HepG2 (cell line): ENCODE results near the gene MAN1A2. TPM values are rescaled to one million over a fixed set of nuclear protein-coding genes. Genes with fewer than 3 reads are reported as not detected.

Source experiments
- ATAC-seq: fragments of 200-7000 bp; cut with Tn5 transposase; 3 replicates; pipeline ENCODE4 v1.9.1; 2020; ENCODE audit warnings: mild to moderate bottlenecking, moderate library complexity
- BruUV-seq: library from RNA; stranded (reverse); fragments of 400-500 nt; replicated peaks from 2 replicates; lab custom pipeline; 2021; lab: Mats Ljungman, UMichigan
- CTCF ChIA-PET: fragments of 300-600 bp; formaldehyde crosslinking; extraction: SDS; loops from one replicate; lab custom pipeline; 2021; ENCODE audit warnings: low total read pairs, inconsistent platforms, low intra/inter-chr PET ratio; lab: Yijun Ruan, JAX
- POLR2A ChIA-PET: fragments of 350-600 bp; sonication (Branson Sonifier 250); formaldehyde crosslinking; loops from one replicate; lab custom pipeline; 2020; ENCODE audit warnings: antibody characterized with exemption, inconsistent platforms; lab: Yijun Ruan, JAX
- DNase-seq: peaks from one replicate; pipeline ENCODE4 v3.0.0-alpha.2; 2015; ENCODE audit warnings: low spot score
- FAIRE-seq: peaks from 3 replicates; lab custom pipeline; 2011; peaks lifted over from hg19 to GRCh38; lab: Jason Lieb, UNC
- H2AFZ ChIP-seq: one replicate; pipeline ENCODE4 v1.6.1; 2011; ENCODE audit warnings: low read length, inconsistent platforms
- H3K27ac ChIP-seq: fragments of 300-600 bp; 3 replicates; pipeline ENCODE4 v1.8.0; 2011; ENCODE audit warnings: mixed run types, mild to moderate bottlenecking, mixed read lengths, low read length, inconsistent platforms; ENCODE audit not compliant: insufficient read depth; ENCODE audit errors: extremely low read length
- H3K27me3 ChIP-seq, 2 experiments: fragments of 200-600 bp in 1 of 2; 2 replicates in 1 of 2; 3 replicates in 1 of 2; pipeline versions ENCODE4 v1.6.0 to v1.8.0; 2011; ENCODE audit warnings: low read length in 2 of 2, mild to moderate bottlenecking in 2 of 2, moderate library complexity in 2 of 2, inconsistent platforms in 1 of 2; ENCODE audit not compliant: insufficient read depth in 2 of 2, control insufficient read depth in 1 of 2
- H3K36me3 ChIP-seq, 2 experiments: fragments of 200-600 bp in 1 of 2; replicated peaks in 1 of 2; 2 replicates in 1 of 2; 3 replicates in 1 of 2; pipeline versions ENCODE4 v1.5.1 to v1.8.0; 2011; ENCODE audit warnings: low read length in 2 of 2, inconsistent platforms in 1 of 2; ENCODE audit not compliant: insufficient read depth in 2 of 2, control insufficient read depth in 1 of 2
- H3K4me1 ChIP-seq: 2 replicates; pipeline ENCODE4 v1.5.1; 2012; ENCODE audit warnings: low read length, inconsistent platforms; ENCODE audit not compliant: insufficient read depth
- H3K4me2 ChIP-seq: 2 replicates; pipeline ENCODE4 v1.6.0; 2011; ENCODE audit warnings: low read depth, low read length, inconsistent platforms
- H3K4me3 ChIP-seq, 3 experiments: fragments of 200-600 bp in 1 of 3; sonication (generic), shearing (Covaris generic) in 1 of 3; replicated peaks in 1 of 3; 2 replicates each; pipeline ENCODE4 v1.5.1; 2011 to 2016; ENCODE audit warnings: low read length in 3 of 3, inconsistent platforms in 2 of 3, low read depth in 2 of 3, mild to moderate bottlenecking in 2 of 3, control low read depth in 1 of 3, mixed read lengths in 1 of 3; ENCODE audit not compliant: insufficient read depth in 1 of 3
- H3K79me2 ChIP-seq: one replicate; pipeline ENCODE4 v1.6.1; 2011; ENCODE audit warnings: low read length, inconsistent platforms; ENCODE audit not compliant: insufficient read depth
- H3K9ac ChIP-seq: 2 replicates; pipeline ENCODE4 v1.6.0; 2011; ENCODE audit warnings: mild to moderate bottlenecking, low read depth, low read length, inconsistent platforms; ENCODE audit not compliant: insufficient read depth
- H3K9me3 ChIP-seq: 2 replicates; pipeline ENCODE4 v1.5.1; 2012; ENCODE audit warnings: mild to moderate bottlenecking, low read length
- H4K20me1 ChIP-seq: 2 replicates; pipeline ENCODE4 v1.6.0; 2011; ENCODE audit warnings: inconsistent platforms, mild to moderate bottlenecking, low read length, moderate library complexity; ENCODE audit not compliant: insufficient read depth
- ATF1 ChIP-seq: IDR thresholded peaks from 2 replicates; pipeline ENCODE4 v1.6.1; 2016; ENCODE audit warnings: mild to moderate bottlenecking, control low read depth
- CEBPG ChIP-seq: IDR thresholded peaks from 2 replicates; pipeline ENCODE4 v1.6.1; 2016
- ELF4 ChIP-seq: sonication (generic); formaldehyde crosslinking; IDR thresholded peaks from 2 replicates; pipeline ENCODE4 v1.5.0; 2020; ENCODE audit warnings: missing genetic modification reagents, mild to moderate bottlenecking, moderate library complexity, borderline replicate concordance
- HNF4G ChIP-seq, 2 experiments: sonication (generic) in 1 of 2; formaldehyde crosslinking in 1 of 2; IDR thresholded peaks; 2 replicates each; pipeline versions ENCODE4 v1.4.0 to v1.6.1; 2011 to 2020; ENCODE audit warnings: borderline replicate concordance in 2 of 2, low read depth in 2 of 2, mild to moderate bottlenecking in 2 of 2, low read length in 1 of 2, missing genetic modification reagents in 1 of 2, moderate library complexity in 1 of 2
- KAT8 ChIP-seq: IDR thresholded peaks from 2 replicates; pipeline ENCODE4 v1.6.1; 2016; ENCODE audit warnings: missing genetic modification reagents, missing compliant biosample characterization
- MYC ChIP-seq: sonication (generic); formaldehyde crosslinking; IDR thresholded peaks from 2 replicates; pipeline ENCODE4 v1.9.0; 2021; ENCODE audit warnings: missing genetic modification reagents, borderline replicate concordance
- NFKBIZ ChIP-seq: IDR thresholded peaks from 2 replicates; pipeline ENCODE4 v1.6.1; 2018; ENCODE audit warnings: missing genetic modification reagents, missing compliant biosample characterization
- POLR2AphosphoS2 ChIP-seq: IDR thresholded peaks from 2 replicates; pipeline ENCODE4 v1.6.1; 2011; ENCODE audit warnings: low read depth, low read length, improper control_type of control experiment
- RXRB ChIP-seq: IDR thresholded peaks from 2 replicates; pipeline ENCODE4 v1.6.1; 2016; ENCODE audit warnings: borderline replicate concordance, missing genetic modification reagents, missing compliant biosample characterization
- SALL2 ChIP-seq: sonication (generic); formaldehyde crosslinking; IDR thresholded peaks from 2 replicates; pipeline ENCODE4 v1.8.1; 2023; ENCODE audit warnings: mild to moderate bottlenecking, missing genetic modification reagents, inconsistent platforms
- THRA ChIP-seq: sonication (generic); formaldehyde crosslinking; IDR thresholded peaks from 2 replicates; pipeline ENCODE4 v1.4.0; 2020; ENCODE audit warnings: missing genetic modification reagents, borderline replicate concordance
- ZFP41 ChIP-seq: sonication (generic); formaldehyde crosslinking; IDR thresholded peaks from 2 replicates; pipeline ENCODE4 v1.4.0; 2020; ENCODE audit warnings: mild to moderate bottlenecking, missing genetic modification reagents, borderline replicate concordance
- ZNF10 ChIP-seq: sonication (generic); formaldehyde crosslinking; IDR thresholded peaks from 2 replicates; pipeline ENCODE4 v1.4.0; 2020; ENCODE audit warnings: mild to moderate bottlenecking, low read depth, missing genetic modification reagents, borderline replicate concordance
- ZNF354B ChIP-seq: sonication (generic); formaldehyde crosslinking; IDR thresholded peaks from 2 replicates; pipeline ENCODE4 v1.8.0; 2022; ENCODE audit warnings: mild to moderate bottlenecking, missing genetic modification reagents
- ZNF614 ChIP-seq: IDR thresholded peaks from 2 replicates; pipeline ENCODE4 v1.6.1; 2018; ENCODE audit warnings: missing biosample characterization, missing genetic modification reagents, inconsistent platforms, borderline replicate concordance
- ZNF672 ChIP-seq: sonication (generic); formaldehyde crosslinking; IDR thresholded peaks from 2 replicates; pipeline ENCODE4 v1.8.1; 2022; ENCODE audit warnings: missing genetic modification reagents
- ZNF775 ChIP-seq: sonication (generic); formaldehyde crosslinking; IDR thresholded peaks from 2 replicates; pipeline ENCODE4 v1.4.0; 2020; ENCODE audit warnings: missing genetic modification reagents, mild to moderate bottlenecking, moderate library complexity, borderline replicate concordance
- WGBS: methylation state at CpG from one replicate; pipeline ENCODE4 v1.1.6; 2017; ENCODE audit warnings: low lambda C conversion rate; 5-methylcytosine and 5-hydroxymethylcytosine counted together
- in situ Hi-C: cut with HindIII; loops from 2 replicates; pipeline ENCODE4 v1.10.0; 2017; ENCODE audit warnings: low pct_unique_long_range_greater_than_20kb; ENCODE audit not compliant: extremely low pct_ligation_motif_present
- intact Hi-C: fragments of 100-400 bp; cut with micrococcal nuclease; formaldehyde crosslinking; loops from one replicate; pipeline ENCODE4 v1.10.0; 2022; ENCODE audit not compliant: unreplicated experiment
- polyA plus RNA-seq, 8 experiments: library from polyadenylated mRNA; depleted of rRNA in 3 of 8; stranded (reverse) in 7 of 8; unstranded in 1 of 8; fragments of >200 nt; fragmentation: Illumina TruSeq in 4 of 8; extraction: Trizol in 4 of 8; gene quantifications; 2 replicates each; pipeline versions ENCODE4 v1.2.1 to v1.2.3, GENCODE V29; 2011 to 2016; ENCODE audit warnings: low read depth in 4 of 8, missing spikeins in 1 of 8, mixed read lengths in 1 of 8; ENCODE audit not compliant: insufficient read depth in 1 of 8
- total RNA-seq, 5 experiments: library from RNA; depleted of rRNA; stranded (reverse); fragments of >200 nt; fragmentation: Illumina TruSeq; extraction: Trizol; gene quantifications; 2 replicates each; pipeline ENCODE4 v1.2.3, GENCODE V29; 2016; ENCODE audit warnings: low read depth in 1 of 5
- TF ChIP-seq, protein P1 (sequence below): sonication (generic); formaldehyde crosslinking; IDR thresholded peaks from 2 replicates; pipeline ENCODE4 v1.5.0; 2020; ENCODE audit warnings: missing genetic modification reagents, mild to moderate bottlenecking, borderline replicate concordance

MAN1A2 gene
- total and polyA plus RNA-seq, 2 of the 13 experiments (the other 11 are each of a cell fraction or from before 2014, with no cell fraction given): 8.0 to 19.9 TPM

DNA sequence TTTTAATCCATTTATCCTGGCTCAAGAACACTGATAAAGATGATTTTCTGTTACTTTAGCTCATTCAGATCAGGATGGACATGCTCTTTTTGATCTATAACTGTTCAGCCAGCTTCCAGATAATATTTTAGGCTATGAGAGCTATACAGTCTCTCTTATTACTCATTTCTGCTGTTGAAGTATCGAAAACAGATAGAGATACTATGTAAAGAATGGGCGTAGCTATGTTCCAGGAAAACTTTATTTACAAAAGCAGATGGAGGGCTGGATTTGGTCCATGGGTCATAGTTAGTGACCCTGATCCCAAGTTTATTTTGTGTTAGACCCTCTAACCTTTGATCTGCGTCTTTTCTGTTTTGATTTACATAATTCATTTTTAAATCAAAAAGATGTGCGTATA, 159.8 kb downstream of the MAN1A2 start:
- in situ Hi-C loops: no loop called here
- TF ChIP-seq HNF4G (IDR thresholded peaks at IDR 0.05; ENCODE audit: borderline replicate concordance, low read depth, low read length): no peak
- TF ChIP-seq HNF4G (CRISPR knock-in tag; IDR thresholded peaks at IDR 0.05; ENCODE audit: borderline replicate concordance, low read depth): no peak
- no peak for TF ChIP-seq RXRB (CRISPR knock-in tag)
- TF ChIP-seq, protein P1, sequence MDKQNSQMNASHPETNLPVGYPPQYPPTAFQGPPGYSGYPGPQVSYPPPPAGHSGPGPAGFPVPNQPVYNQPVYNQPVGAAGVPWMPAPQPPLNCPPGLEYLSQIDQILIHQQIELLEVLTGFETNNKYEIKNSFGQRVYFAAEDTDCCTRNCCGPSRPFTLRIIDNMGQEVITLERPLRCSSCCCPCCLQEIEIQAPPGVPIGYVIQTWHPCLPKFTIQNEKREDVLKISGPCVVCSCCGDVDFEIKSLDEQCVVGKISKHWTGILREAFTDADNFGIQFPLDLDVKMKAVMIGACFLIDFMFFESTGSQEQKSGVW (CRISPR knock-in tag): no peak
- H3K4me3 ChIP-seq: no peak overlapping the region
- WGBS: 88% methylated on average over 4 of the region's 4 CpGs
- BruUV-seq: no TSS peak
- FAIRE-seq (no peak), ATAC-seq (no peak), DNase-seq (no peak)
- intact Hi-C loops: no loop called here
- H2AFZ ChIP-seq: no peak overlapping the region
- H4K20me1 ChIP-seq: no peaks in the 10 kb centered on the region
- POLR2A ChIA-PET: no interaction called here
- no peaks in the 10 kb centered on the region for H3K9me3 ChIP-seq
- no peak overlapping the region for H3K9ac ChIP-seq
- no peaks in the 10 kb centered on the region for H3K79me2 ChIP-seq
- H3K4me2 ChIP-seq: no peak overlapping the region
- H3K36me3 ChIP-seq: no peaks in the 10 kb centered on the region; a peak in 2 of 5 replicates
- H3K4me1 ChIP-seq: 0 out of 2 replicates have a peak, but pooled peaks cover 8% of the 10 kb centered on the region
- no peaks in the 10 kb centered on the region for H3K27me3 ChIP-seq
- H3K27ac ChIP-seq: no peak overlapping the region
- CTCF ChIA-PET: interaction anchor here (0.6 kb wide), 1 partner anchor 15 kb away, joined by 3 read pairs; no protein-coding TSS in a partner anchor

DNA sequence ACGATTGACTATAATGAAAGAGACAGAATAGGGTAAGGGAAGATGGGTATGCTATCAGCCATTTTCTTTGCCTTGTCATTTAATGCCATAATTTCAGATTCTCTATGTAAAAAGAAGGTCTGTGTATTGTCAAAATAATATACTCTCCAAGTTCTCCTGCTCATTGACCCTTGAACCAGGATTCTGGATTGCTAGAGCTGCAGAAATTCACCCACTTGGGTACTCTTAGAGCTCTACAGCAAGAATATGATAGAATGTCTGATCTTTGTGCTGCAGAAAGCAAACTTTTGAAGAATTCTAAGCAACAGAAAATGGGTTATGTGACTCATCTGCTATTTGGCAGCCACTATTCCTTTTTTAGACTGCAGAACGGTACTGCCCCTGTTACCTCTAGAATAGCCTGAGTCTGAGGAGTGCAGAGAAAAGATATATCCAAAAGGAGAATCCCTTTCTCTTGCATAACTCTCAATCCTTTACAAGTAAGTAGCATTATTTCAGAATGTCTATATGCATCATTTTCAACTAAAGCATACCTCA, 160.4 kb downstream of the MAN1A2 start:
- no peak overlapping the region for H3K27ac ChIP-seq
- CTCF ChIA-PET: no interaction called here
- BruUV-seq: no TSS peak
- ATAC-seq (no peak), DNase-seq (no peak), FAIRE-seq (no peak)
- POLR2A ChIA-PET: no interaction called here
- H2AFZ ChIP-seq: no peak overlapping the region
- 0 out of 2 replicates have a peak, but pooled peaks cover 8% of the 10 kb centered on the region for H3K4me1 ChIP-seq
- 87% methylated on average over 2 of the region's 2 CpGs for WGBS
- in situ Hi-C loops (no loop called here), intact Hi-C loops (no loop called here)
- no peaks in the 10 kb centered on the region; a peak in 2 of 5 replicates for H3K36me3 ChIP-seq
- TF ChIP-seq CEBPG (CRISPR knock-in tag): no peak
- no peak for TF ChIP-seq SALL2 (CRISPR knock-in tag)
- no peak for TF ChIP-seq ZFP41
- TF ChIP-seq THRA: no peak
- TF ChIP-seq MYC (CRISPR knock-in tag): no peak
- TF ChIP-seq ELF4 (CRISPR knock-in tag): no peak
- TF ChIP-seq NFKBIZ (CRISPR knock-in tag): no peak
- no peak for TF ChIP-seq ZNF614 (CRISPR knock-in tag)
- no peak for TF ChIP-seq ZNF775 (CRISPR knock-in tag)
- no peak for TF ChIP-seq ZNF672 (CRISPR knock-in tag)
- no peak for TF ChIP-seq POLR2AphosphoS2
- no peak for TF ChIP-seq ATF1 (CRISPR knock-in tag)
- no peak for TF ChIP-seq ZNF10 (CRISPR knock-in tag)
- TF ChIP-seq KAT8 (CRISPR knock-in tag): no peak
- no peak for TF ChIP-seq ZNF354B (CRISPR knock-in tag)
- no peak overlapping the region for H3K4me3 ChIP-seq
- H3K9me3 ChIP-seq: no peaks in the 10 kb centered on the region
- H3K9ac ChIP-seq: no peak overlapping the region
- H3K4me2 ChIP-seq: no peak overlapping the region
- no peaks in the 10 kb centered on the region for H3K27me3 ChIP-seq
- no peaks in the 10 kb centered on the region for H3K79me2 ChIP-seq
- H4K20me1 ChIP-seq: no peaks in the 10 kb centered on the region
